ENCODE results near the gene DOLK. TPM values are rescaled to one million over a fixed set of nuclear protein-coding genes. Genes with fewer than 3 reads are reported as not detected.
"Not testable (repeated sequence)": the region's sequence is repeated elsewhere in the genome, so short reads cannot be mapped to it uniquely, and the experiment has no call there.

The DOLK gene
- total RNA-seq, 2 donors from 2014 or later: 18.0 to 19.8 TPM

GRCh38 chr9:128947277-128947526, 201 bp downstream of the DOLK start:
- H3K4me3 Mint-ChIP-seq: peak overlapping the region; percentile 89
- Histone ChIP-seq H3K4me1 (ENCODE audit: control insufficient read depth, insufficient read depth, low read length) (peaks cover 3% of the 10 kb centered on the region), H3K9me3 (ENCODE audit: control insufficient read depth, low read length) (no peaks in the 10 kb centered on the region), H3K27ac (ENCODE audit: low read depth, low read length) (no peak overlapping the region), H3K36me3 (ENCODE audit: control insufficient read depth, insufficient read depth, low read length) (peaks cover 24% of the 10 kb centered on the region), H3K9ac (ENCODE audit: extremely low read depth, low read length, poor library complexity, severe bottlenecking) (peak overlapping the region; percentile 92), H3K27me3 (ENCODE audit: control insufficient read depth, insufficient read depth, low read length, poor library complexity, severe bottlenecking) (no peaks in the 10 kb centered on the region), H3K4me3 (ENCODE audit: low read length) (peak overlapping the region; percentile 95)
- no peaks in the 10 kb centered on the region for H3K27me3 Mint-ChIP-seq (ENCODE audit: insufficient read depth)
- no peaks in the 10 kb centered on the region for H3K9me3 Mint-ChIP-seq
- peaks cover 12% of the 10 kb centered on the region for H3K4me1 Mint-ChIP-seq
- WGBS, 2 experiments (ENCODE audit: insufficient coverage in 1 of 2, insufficient read length in 1 of 2): 0 to 3% methylated on average over 5 to 20 of the region's 20 CpGs
- H3K36me3 Mint-ChIP-seq (ENCODE audit: low read depth): peaks cover 20% of the 10 kb centered on the region
- TF ChIP-seq, protein P1, sequence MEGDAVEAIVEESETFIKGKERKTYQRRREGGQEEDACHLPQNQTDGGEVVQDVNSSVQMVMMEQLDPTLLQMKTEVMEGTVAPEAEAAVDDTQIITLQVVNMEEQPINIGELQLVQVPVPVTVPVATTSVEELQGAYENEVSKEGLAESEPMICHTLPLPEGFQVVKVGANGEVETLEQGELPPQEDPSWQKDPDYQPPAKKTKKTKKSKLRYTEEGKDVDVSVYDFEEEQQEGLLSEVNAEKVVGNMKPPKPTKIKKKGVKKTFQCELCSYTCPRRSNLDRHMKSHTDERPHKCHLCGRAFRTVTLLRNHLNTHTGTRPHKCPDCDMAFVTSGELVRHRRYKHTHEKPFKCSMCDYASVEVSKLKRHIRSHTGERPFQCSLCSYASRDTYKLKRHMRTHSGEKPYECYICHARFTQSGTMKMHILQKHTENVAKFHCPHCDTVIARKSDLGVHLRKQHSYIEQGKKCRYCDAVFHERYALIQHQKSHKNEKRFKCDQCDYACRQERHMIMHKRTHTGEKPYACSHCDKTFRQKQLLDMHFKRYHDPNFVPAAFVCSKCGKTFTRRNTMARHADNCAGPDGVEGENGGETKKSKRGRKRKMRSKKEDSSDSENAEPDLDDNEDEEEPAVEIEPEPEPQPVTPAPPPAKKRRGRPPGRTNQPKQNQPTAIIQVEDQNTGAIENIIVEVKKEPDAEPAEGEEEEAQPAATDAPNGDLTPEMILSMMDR (conservative IDR thresholded peaks at IDR 0.05): no peak
- H3K27ac Mint-ChIP-seq: peak overlapping the region; percentile 98
- no peak for DNase-seq

- WGBS, 2 experiments (ENCODE audit: insufficient coverage in 1 of 2, insufficient read length in 1 of 2): 40 to 45% methylated on average over 25 to 30 of the region's 30 CpGs
- H3K4me1 Mint-ChIP-seq: peaks cover 12% of the 10 kb centered on the region
- peaks cover 24% of the 10 kb centered on the region for H3K36me3 ChIP-seq (ENCODE audit: control insufficient read depth, insufficient read depth, low read length)
- H3K9me3 ChIP-seq (ENCODE audit: control insufficient read depth, low read length): no peaks in the 10 kb centered on the region
- peak overlapping the region; percentile 98 for H3K27ac Mint-ChIP-seq
- no peaks in the 10 kb centered on the region for H3K9me3 Mint-ChIP-seq
- no peaks in the 10 kb centered on the region for H3K27me3 ChIP-seq (ENCODE audit: control insufficient read depth, insufficient read depth, low read length, poor library complexity, severe bottlenecking)
- peaks cover 3% of the 10 kb centered on the region for H3K4me1 ChIP-seq (ENCODE audit: control insufficient read depth, insufficient read depth, low read length)
- TF ChIP-seq, protein P1 (conservative IDR thresholded peaks at IDR 0.05): no peak
- H3K4me3 Mint-ChIP-seq: peak overlapping the region; percentile 89
- no peak overlapping the region for H3K27ac ChIP-seq (ENCODE audit: low read depth, low read length)
- peak overlapping the region; percentile 95 for H3K4me3 ChIP-seq (ENCODE audit: low read length)
- DNase-seq: no peak
- peaks cover 20% of the 10 kb centered on the region for H3K36me3 Mint-ChIP-seq (ENCODE audit: low read depth)
- H3K27me3 Mint-ChIP-seq (ENCODE audit: insufficient read depth): no peaks in the 10 kb centered on the region
- peak overlapping the region; percentile 92 for H3K9ac ChIP-seq (ENCODE audit: extremely low read depth, low read length, poor library complexity, severe bottlenecking)
Measured at GRCh38 chr9:128946571-128947276, 679 bp downstream of the DOLK start.

DNA sequence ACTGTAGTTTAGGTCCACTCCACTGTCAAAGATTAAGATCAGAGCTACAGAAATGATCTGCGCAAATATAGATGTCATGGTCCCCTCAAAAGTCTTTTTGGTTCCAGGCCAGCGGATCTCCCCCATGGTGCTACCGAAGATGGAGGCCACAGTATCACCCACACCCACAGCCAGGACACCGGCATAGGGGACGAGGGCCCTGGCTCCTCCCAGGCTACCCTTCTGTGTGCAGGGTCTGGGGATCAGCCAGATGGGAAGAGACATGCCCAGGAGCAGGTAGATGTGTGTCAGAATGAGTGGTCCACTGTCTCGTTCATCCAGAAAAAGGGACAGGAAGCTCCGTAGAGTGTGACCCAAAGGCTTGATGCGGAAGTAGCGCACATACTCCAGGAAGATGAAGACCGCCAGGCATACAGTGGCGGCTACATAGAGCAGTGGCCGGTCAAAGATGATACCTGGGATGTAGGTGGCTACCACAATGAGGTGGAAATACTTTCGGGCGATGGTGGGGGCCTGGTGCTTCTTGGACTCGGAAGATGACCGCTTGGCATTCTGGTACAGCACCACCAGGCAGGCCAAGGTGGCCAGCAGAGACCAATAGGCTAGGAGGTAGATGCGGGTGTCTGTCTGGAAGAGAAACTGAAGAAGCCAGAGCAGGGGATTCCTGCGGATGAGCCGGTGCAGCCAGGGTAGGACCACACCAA, 1.5 kb downstream of the DOLK start:
- no peak overlapping the region for H3K27ac Mint-ChIP-seq
- Histone ChIP-seq H3K9ac (ENCODE audit: extremely low read depth, low read length, poor library complexity, severe bottlenecking) (no peak overlapping the region), H3K4me1 (ENCODE audit: control insufficient read depth, insufficient read depth, low read length) (peaks cover 3% of the 10 kb centered on the region), H3K4me3 (ENCODE audit: low read length) (peak overlapping the region; percentile 95), H3K27me3 (ENCODE audit: control insufficient read depth, insufficient read depth, low read length, poor library complexity, severe bottlenecking) (no peaks in the 10 kb centered on the region), H3K36me3 (ENCODE audit: control insufficient read depth, insufficient read depth, low read length) (peaks cover 16% of the 10 kb centered on the region), H3K27ac (ENCODE audit: low read depth, low read length) (no peak overlapping the region), H3K9me3 (ENCODE audit: control insufficient read depth, low read length) (no peaks in the 10 kb centered on the region)
- TF ChIP-seq, protein P1 (conservative IDR thresholded peaks at IDR 0.05): no peak
- peaks cover 14% of the 10 kb centered on the region for H3K36me3 Mint-ChIP-seq (ENCODE audit: low read depth)
- no peaks in the 10 kb centered on the region for H3K27me3 Mint-ChIP-seq (ENCODE audit: insufficient read depth)
- WGBS, 2 experiments (ENCODE audit: insufficient coverage in 1 of 2, insufficient read length in 1 of 2): 96 to 98% methylated on average over 15 to 19 of the region's 19 CpGs
- no peaks in the 10 kb centered on the region for H3K9me3 Mint-ChIP-seq
- no peak for DNase-seq
- peaks cover 12% of the 10 kb centered on the region for H3K4me1 Mint-ChIP-seq
- H3K4me3 Mint-ChIP-seq: peak overlapping the region; percentile 89

DNA sequence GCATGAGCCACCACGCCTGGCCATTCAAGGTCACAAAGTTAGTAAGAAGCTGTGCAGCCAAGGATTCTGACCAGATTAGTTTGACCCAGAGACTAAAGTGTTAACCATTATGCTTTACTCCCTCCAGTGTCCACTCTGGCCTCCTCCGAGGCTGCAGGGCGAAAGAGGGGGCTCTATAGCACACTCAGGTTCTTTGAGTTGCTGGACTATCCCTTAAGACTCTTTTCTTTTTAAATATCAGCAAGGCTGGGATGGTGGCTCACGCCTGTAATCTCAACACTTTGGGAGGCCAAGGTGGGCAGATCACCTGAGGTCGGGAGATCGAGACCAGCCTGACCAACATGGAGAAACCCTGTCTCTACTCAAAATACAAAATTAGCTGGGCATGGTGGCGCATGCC, 2.4 kb downstream of the DOLK start:
- H3K4me1 ChIP-seq (ENCODE audit: control insufficient read depth, insufficient read depth, low read length); H3K27ac ChIP-seq (ENCODE audit: low read depth, low read length); H3K9me3 ChIP-seq (ENCODE audit: control insufficient read depth, low read length); H3K4me3 Mint-ChIP-seq; H3K4me3 ChIP-seq (ENCODE audit: low read length); H3K27me3 Mint-ChIP-seq (ENCODE audit: insufficient read depth); H3K9me3 Mint-ChIP-seq; DNase-seq; H3K27me3 ChIP-seq (ENCODE audit: control insufficient read depth, insufficient read depth, low read length, poor library complexity, severe bottlenecking); H3K9ac ChIP-seq (ENCODE audit: extremely low read depth, low read length, poor library complexity, severe bottlenecking); H3K36me3 Mint-ChIP-seq (ENCODE audit: low read depth); H3K27ac Mint-ChIP-seq; H3K36me3 ChIP-seq (ENCODE audit: control insufficient read depth, insufficient read depth, low read length): not testable (repeated sequence)
- 94 to 95% methylated on average over 6 to 7 of the region's 7 CpGs for WGBS, 2 experiments (ENCODE audit: insufficient coverage in 1 of 2, insufficient read length in 1 of 2)
- peaks cover 12% of the 10 kb centered on the region for H3K4me1 Mint-ChIP-seq

All from endodermal cell (in vitro differentiated cells).